Stomach (tissue), 4 donors: ENCODE measurements around the gene RUBCNL.
"Not testable (repeated sequence)": the region's sequence is repeated elsewhere in the genome, so short reads cannot be mapped to it uniquely, and the experiment has no call there.

ENCODE experiments used
- CTCF ChIP-seq, 7 experiments: fragments of 450-650 bp in 4 of 7; fragments of 200-600 bp in 3 of 7; sonication (generic) in 3 of 7; IDR thresholded peaks; one replicate each; pipeline ENCODE4 v1.5.1; 2016 to 2019; ENCODE audit warnings: antibody characterized with exemption in 7 of 7, control low read depth in 2 of 7, mild to moderate bottlenecking in 1 of 7
- POLR2AphosphoS5 ChIP-seq, 3 donors: sonication (generic); formaldehyde crosslinking; IDR thresholded peaks; one replicate each; pipeline ENCODE4 v1.6.1; 2016; ENCODE audit warnings: antibody characterized with exemption in 3 of 3

- TF ChIP-seq CTCF, POLR2AphosphoS5 (IDR thresholded peaks at IDR 0.05): not testable (repeated sequence)
Measured at GRCh38 chr13:46372938-46373337, 14.1 kb downstream of the RUBCNL start.
